ENCODE data around the gene LRRC27.

The LRRC27 gene

GRCh38 chr10:132360766-132361447 lies 28.9 kb downstream of the LRRC27 start:
- Histone ChIP-seq H3K4me2 (ENCODE audit: low read length) (no peak overlapping the region), H4K20me1 (ENCODE audit: insufficient read depth, low read length) (no peaks in the 10 kb centered on the region), H3K4me3 (ENCODE audit: low read length) (no peak overlapping the region), H3K79me2 (ENCODE audit: low read length) (no peaks in the 10 kb centered on the region), H3K9ac (ENCODE audit: low read length) (no peak overlapping the region), H3K9me3 (ENCODE audit: insufficient read depth, low read length) (peaks cover 2% of the 10 kb centered on the region; the same call in 1 of the 2 replicates), H3K36me3 (replicated peaks; ENCODE audit: low read depth, low read length) (peaks cover 7% of the 10 kb centered on the region), H3K27ac (ENCODE audit: low read length) (no peak overlapping the region), H2AFZ (ENCODE audit: low read depth, low read length) (no peak overlapping the region), H3K4me1 (ENCODE audit: low read length) (no peaks in the 10 kb centered on the region), H3K27me3 (ENCODE audit: low read depth, low read length) (no peaks in the 10 kb centered on the region)
- no peak for TF ChIP-seq EZH2phosphoT487 (IDR thresholded peaks at IDR 0.05; ENCODE audit: low read depth)
- TF ChIP-seq, protein P1, sequence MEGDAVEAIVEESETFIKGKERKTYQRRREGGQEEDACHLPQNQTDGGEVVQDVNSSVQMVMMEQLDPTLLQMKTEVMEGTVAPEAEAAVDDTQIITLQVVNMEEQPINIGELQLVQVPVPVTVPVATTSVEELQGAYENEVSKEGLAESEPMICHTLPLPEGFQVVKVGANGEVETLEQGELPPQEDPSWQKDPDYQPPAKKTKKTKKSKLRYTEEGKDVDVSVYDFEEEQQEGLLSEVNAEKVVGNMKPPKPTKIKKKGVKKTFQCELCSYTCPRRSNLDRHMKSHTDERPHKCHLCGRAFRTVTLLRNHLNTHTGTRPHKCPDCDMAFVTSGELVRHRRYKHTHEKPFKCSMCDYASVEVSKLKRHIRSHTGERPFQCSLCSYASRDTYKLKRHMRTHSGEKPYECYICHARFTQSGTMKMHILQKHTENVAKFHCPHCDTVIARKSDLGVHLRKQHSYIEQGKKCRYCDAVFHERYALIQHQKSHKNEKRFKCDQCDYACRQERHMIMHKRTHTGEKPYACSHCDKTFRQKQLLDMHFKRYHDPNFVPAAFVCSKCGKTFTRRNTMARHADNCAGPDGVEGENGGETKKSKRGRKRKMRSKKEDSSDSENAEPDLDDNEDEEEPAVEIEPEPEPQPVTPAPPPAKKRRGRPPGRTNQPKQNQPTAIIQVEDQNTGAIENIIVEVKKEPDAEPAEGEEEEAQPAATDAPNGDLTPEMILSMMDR (IDR thresholded peaks at IDR 0.05; ENCODE audit: low read depth, low read length), result peak; percentile 38

DNA sequence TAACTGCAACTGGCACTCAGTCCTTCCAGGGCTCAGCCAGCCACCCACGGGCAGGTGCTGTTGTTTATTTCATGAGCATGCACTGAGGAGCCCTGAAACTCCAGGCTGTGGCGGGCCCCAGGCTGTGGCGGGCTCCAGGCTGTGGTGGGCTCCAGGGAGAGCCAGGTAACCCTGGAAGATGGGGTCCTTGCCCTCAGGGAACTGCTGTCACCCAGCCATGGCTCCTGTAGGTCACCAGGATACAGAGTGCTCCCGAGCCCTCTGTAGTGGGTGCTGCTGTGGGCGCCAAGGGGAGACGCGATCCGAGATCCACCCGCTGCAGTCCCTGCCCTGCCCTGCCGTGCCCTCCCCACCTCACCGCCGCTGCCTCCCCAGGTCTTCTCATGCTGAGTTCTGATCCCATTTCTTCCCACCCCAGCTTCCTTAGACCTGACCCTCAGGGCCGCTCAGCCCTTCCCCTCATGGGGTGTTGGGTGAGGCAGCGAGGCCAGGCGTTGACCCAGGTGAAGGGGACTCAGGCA lies 29.6 kb downstream of the LRRC27 start:
- TF ChIP-seq EZH2phosphoT487 (IDR thresholded peaks at IDR 0.05; ENCODE audit: low read depth), result no peak
- TF ChIP-seq, protein P1 (IDR thresholded peaks at IDR 0.05; ENCODE audit: low read depth, low read length), result no peak
- Histone ChIP-seq H4K20me1 (ENCODE audit: insufficient read depth, low read length) (no peaks in the 10 kb centered on the region), H2AFZ (ENCODE audit: low read depth, low read length) (no peak overlapping the region), H3K9me3 (ENCODE audit: insufficient read depth, low read length) (peaks cover 2% of the 10 kb centered on the region; the same call in 1 of the 2 replicates), H3K4me2 (ENCODE audit: low read length) (no peak overlapping the region), H3K4me1 (ENCODE audit: low read length) (no peaks in the 10 kb centered on the region), H3K36me3 (replicated peaks; ENCODE audit: low read depth, low read length) (peaks cover 7% of the 10 kb centered on the region), H3K79me2 (ENCODE audit: low read length) (no peaks in the 10 kb centered on the region), H3K9ac (ENCODE audit: low read length) (no peak overlapping the region), H3K27me3 (ENCODE audit: low read depth, low read length) (no peaks in the 10 kb centered on the region), H3K27ac (ENCODE audit: low read length) (no peak overlapping the region), H3K4me3 (ENCODE audit: low read length) (no peak overlapping the region)

GRCh38 chr10:132362151-132362611 lies 30.2 kb downstream of the LRRC27 start:
- H3K9me3 ChIP-seq (ENCODE audit: insufficient read depth, low read length), result peaks cover 2% of the 10 kb centered on the region; the same call in 1 of the 2 replicates
- TF ChIP-seq, protein P1 (IDR thresholded peaks at IDR 0.05; ENCODE audit: low read depth, low read length), result no peak
- no peak for TF ChIP-seq EZH2phosphoT487 (IDR thresholded peaks at IDR 0.05; ENCODE audit: low read depth)
- peaks cover 7% of the 10 kb centered on the region for H3K36me3 ChIP-seq (replicated peaks; ENCODE audit: low read depth, low read length)
- H3K4me2 ChIP-seq (ENCODE audit: low read length), result no peak overlapping the region
- no peaks in the 10 kb centered on the region for H3K4me1 ChIP-seq (ENCODE audit: low read length)
- H3K27ac ChIP-seq (ENCODE audit: low read length), result no peak overlapping the region
- H3K9ac ChIP-seq (ENCODE audit: low read length), result no peak overlapping the region
- H3K79me2 ChIP-seq (ENCODE audit: low read length), result no peaks in the 10 kb centered on the region
- H3K27me3 ChIP-seq (ENCODE audit: low read depth, low read length), result no peaks in the 10 kb centered on the region
- H4K20me1 ChIP-seq (ENCODE audit: insufficient read depth, low read length), result no peaks in the 10 kb centered on the region
- no peak overlapping the region for H2AFZ ChIP-seq (ENCODE audit: low read depth, low read length)
- H3K4me3 ChIP-seq (ENCODE audit: low read length), result no peak overlapping the region

DNA sequence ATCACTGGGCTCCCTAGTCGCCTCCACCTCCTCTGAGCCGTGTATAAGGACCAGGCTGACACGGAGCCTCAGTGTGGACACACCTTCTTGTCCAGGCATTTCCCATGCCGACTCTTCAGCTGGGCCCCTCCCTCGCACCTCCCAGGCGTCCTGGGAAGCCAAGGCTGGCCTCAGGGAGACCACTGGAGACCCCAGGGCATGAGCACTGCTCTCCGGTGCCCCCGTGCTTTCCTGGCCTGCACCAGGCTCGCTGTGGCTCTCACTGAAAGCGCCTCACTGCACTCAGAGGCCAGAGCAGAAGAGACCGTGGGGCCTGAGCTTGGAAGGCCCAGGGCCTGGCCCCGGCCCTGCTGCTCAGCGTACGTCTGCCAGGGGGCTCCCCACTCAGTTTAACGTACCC lies 31.4 kb downstream of the LRRC27 start:
- Histone ChIP-seq H4K20me1 (ENCODE audit: insufficient read depth, low read length) (no peaks in the 10 kb centered on the region), H3K9me3 (ENCODE audit: insufficient read depth, low read length) (peaks cover 2% of the 10 kb centered on the region; the same call in 1 of the 2 replicates), H3K27ac (ENCODE audit: low read length) (no peak overlapping the region), H3K79me2 (ENCODE audit: low read length) (no peaks in the 10 kb centered on the region), H3K36me3 (replicated peaks; ENCODE audit: low read depth, low read length) (peaks cover 7% of the 10 kb centered on the region), H3K4me1 (ENCODE audit: low read length) (no peaks in the 10 kb centered on the region), H3K4me2 (ENCODE audit: low read length) (no peak overlapping the region), H3K4me3 (ENCODE audit: low read length) (no peak overlapping the region), H3K9ac (ENCODE audit: low read length) (no peak overlapping the region), H3K27me3 (ENCODE audit: low read depth, low read length) (no peaks in the 10 kb centered on the region), H2AFZ (ENCODE audit: low read depth, low read length) (no peak overlapping the region)
- no peak for TF ChIP-seq EZH2phosphoT487 (IDR thresholded peaks at IDR 0.05; ENCODE audit: low read depth)
- TF ChIP-seq, protein P1 (IDR thresholded peaks at IDR 0.05; ENCODE audit: low read depth, low read length), result no peak

All from OCI-LY3 (cell line).